SK-N-MC (cell line): ENCODE results near the gene PGRMC1.

Experiments
- DNase-seq: peaks from one replicate; pipeline ENCODE4 v3.0.0-alpha.2; 2011; ENCODE audit warnings: low read depth, low spot score
- H3K27ac ChIP-seq: fragments of 200-600 bp; sonication (generic); 2 replicates; pipeline ENCODE4 v1.5.1; 2016; ENCODE audit warnings: mixed run types
- H3K36me3 ChIP-seq: fragments of 200-600 bp; sonication (generic); 2 replicates; pipeline ENCODE4 v1.6.1; 2017; ENCODE audit warnings: antibody characterized with exemption, low read length, mixed read lengths; ENCODE audit not compliant: insufficient read depth
- H3K4me3 ChIP-seq: fragments of 200-600 bp; sonication (generic); 2 replicates; pipeline ENCODE4 v1.5.1; 2016
- H3K9ac ChIP-seq: fragments of 200-600 bp; sonication (generic); 2 replicates; pipeline ENCODE4 v1.8.0; 2017; ENCODE audit warnings: mixed run types, mixed read lengths; ENCODE audit not compliant: insufficient read length
- H3K9me3 ChIP-seq: fragments of 200-600 bp; sonication (generic); 2 replicates; pipeline ENCODE4 v1.6.1; 2017; ENCODE audit warnings: low read depth, mild to moderate bottlenecking, antibody characterized with exemption, low read length, moderate library complexity, mixed read lengths
- EZH2 ChIP-seq: fragments of 200-600 bp; sonication (generic); IDR thresholded peaks from one replicate; pipeline ENCODE4 v1.6.1; 2017; ENCODE audit warnings: antibody characterized with exemption
- FOXP2 ChIP-seq: optimal IDR thresholded peaks from 2 replicates; pipeline ENCODE3; 2011; ENCODE audit warnings: mild to moderate bottlenecking, moderate library complexity; ENCODE audit not compliant: insufficient read depth; ENCODE audit errors: extremely low read length, control extremely low read depth
- POLR2AphosphoS5 ChIP-seq: IDR thresholded peaks from 2 replicates; pipeline ENCODE4 v1.6.1; 2012; ENCODE audit warnings: mild to moderate bottlenecking, low read depth, low read length, borderline replicate concordance

Gene PGRMC1

DNA sequence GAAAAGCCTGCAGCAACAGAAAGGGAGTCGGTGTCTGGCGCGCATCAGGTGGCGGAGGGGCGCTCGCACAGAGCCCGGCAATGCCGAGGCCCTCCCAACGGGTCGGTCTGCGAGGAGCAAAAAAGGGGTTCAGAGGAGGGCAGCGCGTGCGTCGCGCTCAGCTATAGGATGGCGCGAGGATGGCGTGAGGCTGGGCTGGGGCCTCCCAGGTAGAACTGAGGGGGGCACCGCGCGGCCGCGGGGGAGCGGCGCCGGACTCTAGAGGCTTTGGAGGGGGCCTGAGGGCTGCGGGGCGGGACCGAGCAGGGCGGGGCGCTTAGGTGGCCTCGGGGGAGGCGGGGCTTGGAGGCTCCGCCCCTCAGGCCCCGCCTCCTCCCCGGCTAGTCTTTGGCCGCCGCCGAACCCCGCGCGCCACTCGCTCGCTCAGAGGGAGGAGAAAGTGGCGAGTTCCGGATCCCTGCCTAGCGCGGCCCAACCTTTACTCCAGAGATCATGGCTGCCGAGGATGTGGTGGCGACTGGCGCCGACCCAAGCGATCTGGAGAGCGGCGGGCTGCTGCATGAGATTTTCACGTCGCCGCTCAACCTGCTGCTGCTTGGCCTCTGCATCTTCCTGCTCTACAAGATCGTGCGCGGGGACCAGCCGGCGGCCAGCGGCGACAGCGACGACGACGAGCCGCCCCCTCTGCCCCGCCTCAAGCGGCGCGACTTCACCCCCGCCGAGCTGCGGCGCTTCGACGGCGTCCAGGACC is at the start of gene PGRMC1:
Gene PGRMC1, plus strand, starts transcription at position 414 of the 751 bp plus-strand sequence. Its CDS starts 79 bp downstream, at position 493.
- DNase-seq = no peak
- Histone ChIP-seq H3K27ac (peak within 1 kb of the TSS; percentile 90), H3K9me3 (no peaks in the 10 kb centered on the region), H3K4me3 (peak within 1 kb of the TSS; percentile 87), H3K36me3 (peaks cover 15% of the 10 kb centered on the region), H3K9ac (peak within 1 kb of the TSS; percentile 81)
- TF ChIP-seq POLR2AphosphoS5 (peak; percentile 95), FOXP2 (no peak), EZH2 (no peak)

DNA sequence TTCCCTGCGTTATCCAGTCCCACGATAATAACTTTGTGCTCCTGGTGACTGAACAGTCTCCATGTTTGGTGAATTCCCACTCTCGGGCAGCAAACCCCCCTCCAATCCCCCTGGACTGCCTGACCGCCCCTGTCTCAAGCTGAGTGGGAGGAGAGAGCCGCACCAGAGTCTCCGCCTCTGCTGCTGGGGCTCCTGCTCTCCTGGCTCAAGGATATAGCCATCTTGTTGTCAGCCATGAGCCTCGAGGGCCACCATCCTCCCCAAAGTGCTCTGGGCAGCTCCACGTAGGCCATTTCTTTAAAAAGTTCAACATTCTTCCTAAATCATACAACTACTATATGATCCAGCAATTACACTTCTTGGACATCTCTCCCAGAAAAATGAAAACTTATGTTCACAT is 49.3 kb upstream of the PGRMC1 start:
- Histone ChIP-seq H3K36me3 (no peaks in the 10 kb centered on the region), H3K27ac (no peak overlapping the region), H3K4me3 (no peak overlapping the region), H3K9ac (no peak overlapping the region), H3K9me3 (no peaks in the 10 kb centered on the region)
- no peak for TF ChIP-seq FOXP2
- TF ChIP-seq POLR2AphosphoS5 = no peak
- TF ChIP-seq EZH2 = no peak
- DNase-seq = no peak

DNA sequence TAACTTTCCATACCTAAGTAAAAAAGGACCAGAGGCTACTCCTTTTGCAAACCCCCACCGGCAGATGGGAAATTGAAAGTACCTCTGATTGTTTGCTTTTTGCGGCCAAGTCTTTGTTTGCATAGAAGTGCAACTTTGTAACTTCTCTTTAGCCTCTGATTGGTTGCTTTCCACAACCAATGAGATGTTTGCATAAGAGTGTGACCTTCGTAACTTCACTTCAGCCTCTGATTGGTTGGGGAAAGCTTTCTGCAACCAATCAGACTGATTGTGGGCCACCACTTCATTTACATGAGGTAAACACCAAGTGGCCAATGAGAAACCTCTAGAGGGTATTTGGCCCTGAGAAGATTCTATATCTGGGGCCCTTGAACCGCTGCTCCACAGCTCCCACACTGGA is 48.8 kb upstream of the PGRMC1 start:
- TF ChIP-seq EZH2 (no peak), FOXP2 (no peak), POLR2AphosphoS5 (no peak)
- no peak overlapping the region for H3K4me3 ChIP-seq
- no peak overlapping the region for H3K27ac ChIP-seq
- no peaks in the 10 kb centered on the region for H3K36me3 ChIP-seq
- no peak overlapping the region for H3K9ac ChIP-seq
- DNase-seq = no peak
- no peaks in the 10 kb centered on the region for H3K9me3 ChIP-seq

DNA sequence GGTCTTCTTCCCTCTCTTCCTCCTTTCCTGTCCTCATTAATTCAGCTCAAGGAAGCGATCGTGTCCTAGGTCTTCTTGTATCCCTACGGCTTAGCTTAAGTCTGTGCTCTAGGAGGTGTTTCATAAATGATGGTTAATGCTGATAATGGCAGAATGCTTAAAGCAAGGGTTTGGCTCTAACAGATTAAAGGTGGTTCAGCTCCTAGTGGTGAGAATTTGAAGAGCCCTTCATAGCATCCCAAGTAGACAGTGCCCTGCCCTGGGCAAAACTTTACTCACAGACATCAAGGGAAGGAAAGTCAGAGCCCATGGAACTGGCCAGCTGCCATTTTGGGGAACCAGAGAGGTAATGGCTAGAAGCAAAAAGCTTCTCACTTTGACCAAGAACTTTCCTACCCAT is 47.0 kb upstream of the PGRMC1 start:
- no peak for TF ChIP-seq FOXP2
- TF ChIP-seq EZH2 = no peak
- TF ChIP-seq POLR2AphosphoS5 = no peak
- Histone ChIP-seq H3K9me3 (no peaks in the 10 kb centered on the region), H3K9ac (no peak overlapping the region), H3K27ac (no peak overlapping the region), H3K36me3 (no peaks in the 10 kb centered on the region), H3K4me3 (no peak overlapping the region)
- DNase-seq = no peak

DNA sequence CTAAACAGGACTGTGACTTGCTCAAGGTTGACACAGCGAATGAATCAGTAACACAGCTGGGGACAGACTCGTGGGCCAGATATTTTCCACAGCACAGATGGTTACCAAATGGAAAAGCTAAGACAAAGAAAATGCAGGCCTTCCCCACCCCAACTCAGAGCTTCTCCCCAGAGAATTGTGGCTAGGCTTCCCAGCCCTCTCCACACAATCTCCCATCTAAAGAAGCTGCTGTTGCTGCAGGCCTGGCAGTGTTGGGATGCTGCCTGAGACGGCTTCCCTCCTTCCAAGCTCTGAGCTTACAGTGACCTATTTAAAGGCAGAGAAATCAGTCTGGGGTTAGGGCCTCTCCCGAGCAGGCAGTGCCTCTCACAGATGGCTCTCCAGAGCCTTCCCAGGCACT is 46.5 kb upstream of the PGRMC1 start:
- Histone ChIP-seq H3K9me3 (no peaks in the 10 kb centered on the region), H3K27ac (no peak overlapping the region), H3K4me3 (no peak overlapping the region), H3K36me3 (no peaks in the 10 kb centered on the region), H3K9ac (no peak overlapping the region)
- TF ChIP-seq EZH2 (no peak), FOXP2 (no peak), POLR2AphosphoS5 (no peak)
- DNase-seq = no peak

DNA sequence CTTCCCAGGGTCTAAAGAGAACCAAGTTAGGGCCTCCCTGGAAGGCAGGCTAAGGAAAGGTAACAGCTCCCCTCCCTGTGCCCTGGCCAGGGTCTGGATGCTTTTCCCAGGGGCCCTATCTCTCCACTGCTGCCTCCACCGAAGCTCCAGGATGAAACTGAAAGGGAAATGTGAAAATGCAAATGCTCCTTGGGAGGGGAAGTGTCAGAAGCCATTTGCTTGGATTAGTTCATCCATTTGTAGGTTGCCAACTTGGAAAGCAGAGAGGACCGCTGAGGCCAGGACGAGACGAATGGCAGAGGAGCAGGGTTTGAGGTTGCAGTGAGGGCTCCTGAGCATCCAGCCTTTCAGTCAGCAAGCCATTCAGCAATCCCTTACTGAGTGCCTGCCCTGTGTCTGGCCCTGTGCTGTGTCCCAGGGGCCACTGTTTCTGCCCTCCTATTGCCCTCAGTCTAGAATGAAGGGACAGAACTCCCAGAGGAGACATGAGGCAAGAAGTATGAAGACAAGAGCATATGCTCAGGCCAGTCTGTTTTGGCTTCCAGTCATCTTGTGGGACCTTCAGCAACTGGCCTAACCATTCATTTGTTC is 45.9 kb upstream of the PGRMC1 start:
- no peak for TF ChIP-seq POLR2AphosphoS5
- no peak for TF ChIP-seq FOXP2
- no peak for TF ChIP-seq EZH2
- no peak for DNase-seq
- no peak overlapping the region for H3K9ac ChIP-seq

DNA sequence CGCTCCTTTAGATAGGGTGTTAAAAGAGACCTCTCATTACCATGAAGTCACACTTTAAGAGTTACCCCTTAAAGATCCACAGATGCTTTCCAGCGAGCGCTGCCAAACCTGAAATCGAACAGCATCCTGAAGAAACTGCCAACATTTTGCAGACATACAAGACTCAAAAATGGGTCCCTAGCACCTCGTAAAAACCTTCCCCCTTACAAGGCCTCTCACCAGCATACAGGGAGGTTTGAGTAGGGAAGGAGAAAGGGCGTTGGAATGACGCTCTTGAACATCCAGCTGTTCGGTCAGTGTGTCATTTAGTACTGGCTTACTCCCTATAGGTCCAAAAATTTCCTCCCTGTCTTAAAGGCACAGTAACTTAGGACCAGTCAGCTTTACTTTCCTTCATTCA is 45.3 kb upstream of the PGRMC1 start:
- H3K27ac ChIP-seq = no peak overlapping the region
- no peak for DNase-seq
- TF ChIP-seq POLR2AphosphoS5 (no peak), FOXP2 (no peak), EZH2 (no peak)

More for the DNA sequence above, 45.9 kb upstream of the PGRMC1 start:
- Histone ChIP-seq H3K4me3 (no peak overlapping the region), H3K36me3 (no peaks in the 10 kb centered on the region), H3K9me3 (no peaks in the 10 kb centered on the region), H3K27ac (no peak overlapping the region)

DNA sequence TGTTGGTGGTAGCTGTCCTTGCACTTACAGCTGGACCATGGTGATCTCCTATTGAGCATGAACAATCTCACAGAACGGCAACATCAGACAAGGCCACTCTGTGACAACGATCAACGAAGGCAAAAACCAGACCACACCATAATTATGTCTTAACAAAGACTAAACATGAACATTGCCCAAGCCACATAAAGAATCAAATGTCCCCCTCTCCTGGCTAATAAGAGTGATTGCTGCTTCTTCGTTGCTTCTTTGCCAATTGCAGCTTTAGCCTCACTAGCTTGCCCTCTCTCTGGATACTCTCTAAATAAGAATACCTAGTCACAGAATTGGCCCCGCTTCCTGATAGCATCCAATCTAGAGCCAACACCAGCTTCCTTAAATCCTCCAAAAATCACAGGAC is 41.5 kb upstream of the PGRMC1 start:
- TF ChIP-seq POLR2AphosphoS5 (no peak), FOXP2 (no peak), EZH2 (no peak)

More for the DNA sequence above, 45.3 kb upstream of the PGRMC1 start:
- no peaks in the 10 kb centered on the region for H3K9me3 ChIP-seq
- no peaks in the 10 kb centered on the region for H3K36me3 ChIP-seq
- no peak overlapping the region for H3K9ac ChIP-seq
- no peak overlapping the region for H3K4me3 ChIP-seq

More for the DNA sequence above, 41.5 kb upstream of the PGRMC1 start:
- Histone ChIP-seq H3K9me3 (no peaks in the 10 kb centered on the region), H3K36me3 (no peaks in the 10 kb centered on the region), H3K9ac (no peak overlapping the region), H3K27ac (no peak overlapping the region), H3K4me3 (no peak overlapping the region)
- DNase-seq = no peak
